ENCODE measurements around the gene SPRED2.

SPRED2 gene

GRCh38 chr2:65475000-65475399 lies 42.6 kb upstream of the SPRED2 start:
- H3K4me3 ChIP-seq (ENCODE audit: low read depth, low read length), result no peak overlapping the region
- TF ChIP-seq CTCF (IDR thresholded peaks at IDR 0.05; ENCODE audit: low read depth, low read length, missing control alignments), result no peak
- DNase-seq (ENCODE audit: low read depth), result no peak

GRCh38 chr2:65473045-65473444 lies 40.6 kb upstream of the SPRED2 start:
- no peak overlapping the region for H3K4me3 ChIP-seq (ENCODE audit: low read depth, low read length)
- DNase-seq (ENCODE audit: low read depth), result no peak
- TF ChIP-seq CTCF (IDR thresholded peaks at IDR 0.05; ENCODE audit: low read depth, low read length, missing control alignments), result no peak

- DNase-seq (ENCODE audit: low read depth), result no peak
- TF ChIP-seq CTCF (IDR thresholded peaks at IDR 0.05; ENCODE audit: low read depth, low read length, missing control alignments), result no peak
- H3K4me3 ChIP-seq (ENCODE audit: low read depth, low read length), result no peak overlapping the region
Observed at GRCh38 chr2:65471409-65471808, 39.0 kb upstream of the SPRED2 start.

GRCh38 chr2:65466551-65466950 lies 34.2 kb upstream of the SPRED2 start:
- no peak overlapping the region for H3K4me3 ChIP-seq (ENCODE audit: low read depth, low read length)
- DNase-seq (ENCODE audit: low read depth), result no peak
- TF ChIP-seq CTCF (IDR thresholded peaks at IDR 0.05; ENCODE audit: low read depth, low read length, missing control alignments), result no peak

GRCh38 chr2:65465857-65466256 lies 33.5 kb upstream of the SPRED2 start:
- no peak for TF ChIP-seq CTCF (IDR thresholded peaks at IDR 0.05; ENCODE audit: low read depth, low read length, missing control alignments)
- no peak overlapping the region for H3K4me3 ChIP-seq (ENCODE audit: low read depth, low read length)
- no peak for DNase-seq (ENCODE audit: low read depth)

GRCh38 chr2:65465124-65465523 lies 32.7 kb upstream of the SPRED2 start:
- no peak for TF ChIP-seq CTCF (IDR thresholded peaks at IDR 0.05; ENCODE audit: low read depth, low read length, missing control alignments)
- no peak for DNase-seq (ENCODE audit: low read depth)
- no peak overlapping the region for H3K4me3 ChIP-seq (ENCODE audit: low read depth, low read length)

- H3K4me3 ChIP-seq (ENCODE audit: low read depth, low read length), result no peak overlapping the region
- no peak for TF ChIP-seq CTCF (IDR thresholded peaks at IDR 0.05; ENCODE audit: low read depth, low read length, missing control alignments)
- no peak for DNase-seq (ENCODE audit: low read depth)
Observed at GRCh38 chr2:65464604-65465003, 32.2 kb upstream of the SPRED2 start.
